Psoas muscle (tissue), 8 donors: ENCODE results near the gene ZSCAN5B. TPM values are rescaled to one million over a fixed set of nuclear protein-coding genes. Genes with fewer than 3 reads are reported as not detected.
A peak's percentile ranks its signal among the peaks of the same experiment; 100 is the strongest.
"Not testable (repeated sequence)": the region's sequence is repeated elsewhere in the genome, so short reads cannot be mapped to it uniquely, and the experiment has no call there.

Experiments used
- ATAC-seq, 4 donors: fragments of 200-7000 bp; cut with Tn5 transposase; one replicate each; pipeline ENCODE4 v1.9.1; 2020; ENCODE audit warnings: moderate library complexity in 3 of 4, mild to moderate bottlenecking in 2 of 4
- DNase-seq, 2 donors: peaks; one replicate each; pipeline ENCODE4 v3.0.0-alpha.2; 2020
- H3K27ac ChIP-seq: fragments of 200-600 bp; one replicate; pipeline ENCODE4 v1.8.0; 2022
- H3K27me3 ChIP-seq, 3 donors: fragments of 200-600 bp in 1 of 3; one replicate each; pipeline versions ENCODE4 v1.6.1 to v1.8.0; 2013 to 2022; ENCODE audit warnings: low read length in 2 of 3, mild to moderate bottlenecking in 2 of 3, moderate library complexity in 1 of 3; ENCODE audit not compliant: insufficient read depth in 3 of 3
- H3K36me3 ChIP-seq, 2 donors: fragments of 200-600 bp in 1 of 2; one replicate each; pipeline versions ENCODE4 v1.6.1 to v1.8.0; 2013 to 2022; ENCODE audit warnings: low read depth in 1 of 2, mild to moderate bottlenecking in 1 of 2, moderate library complexity in 1 of 2; ENCODE audit not compliant: insufficient read depth in 1 of 2
- H3K4me1 ChIP-seq: fragments of 200-600 bp; one replicate; pipeline ENCODE4 v1.8.0; 2022
- H3K4me3 ChIP-seq: fragments of 200-600 bp; one replicate; pipeline ENCODE4 v1.8.0; 2022; ENCODE audit warnings: mild to moderate bottlenecking
- H3K9me3 ChIP-seq: fragments of 200-600 bp; one replicate; pipeline ENCODE4 v1.8.0; 2022
- CTCF ChIP-seq: fragments of 200-600 bp; IDR thresholded peaks from one replicate; pipeline ENCODE4 v1.8.0; 2022; ENCODE audit warnings: antibody characterized with exemption
- WGBS, 3 donors: extraction: QIAGEN DNeasy Blood & Tissue Kit; methylation state at CpG; one replicate each; pipeline versions ENCODE4 v1.1.6 to v1.1.7; 2013; 5-methylcytosine and 5-hydroxymethylcytosine counted together
- intact Hi-C, 2 donors: fragments of 100-400 bp; cut with DNase I; formaldehyde crosslinking; loops; one replicate each; pipeline versions ENCODE4 v1.11.0 to v1.14.2; 2022
- polyA plus RNA-seq, 3 donors: library from polyadenylated mRNA; stranded (reverse); fragments of 200-250 nt; gene quantifications; one replicate each; pipeline ENCODE4 v1.2.3, GENCODE V29; 2013
- total RNA-seq, 4 donors: library from RNA; stranded (reverse); fragmentation: NEBNext Ultra II Directional in 2 of 4; extraction: Animal tissue kit (Norgen Biotek cat#: 25700) in 2 of 4; gene quantifications; one replicate each; pipeline versions ENCODE4 v1.2.1 to v1.2.4, GENCODE V29; 2021 to 2023
- donor health status: healthy with polysubstance abuse.
- donor health status: DM: no; HTN: no; CAD: no; lungs with moderate emphysema.
- donor health status: Bipolar disorder and iron deficiency.
- donor health status: healthy.
- donor health status: DM: yes; HTN: yes; CAD: no.
- donor health status: DM: no; HTN: no; CAD: no.
- donor health status: DM: no; HTN: no; CAD: no.
- donor health status: DM: yes; HTN: yes; CAD: no.

ZSCAN5B gene
- total and polyA plus RNA-seq, 7 donors, result 0.05 TPM; not detected in 6

GRCh38 chr19:56152644-56153043, 44.9 kb downstream of the ZSCAN5B start:
- intact Hi-C loops, result no loop called here
- peak overlapping the region; percentile 69 for H3K27ac ChIP-seq
- peaks cover 20% of the 10 kb centered on the region for H3K4me1 ChIP-seq
- DNase-seq (no peak), ATAC-seq (no peak)
- H3K9me3 ChIP-seq, result no peaks in the 10 kb centered on the region
- H3K4me3 ChIP-seq, result no peak overlapping the region
- WGBS, 3 donors, result 44 to 81% (median 56%) methylated on average over 2 of the region's 2 CpGs
- H3K36me3 ChIP-seq, result peaks cover 0 to 30% of the 10 kb centered on the region in 2 donors
- H3K27me3 ChIP-seq, result no peaks in the 10 kb centered on the region
- TF ChIP-seq CTCF, result no peak

- no peak overlapping the region for H3K4me3 ChIP-seq
- intact Hi-C loops, result no loop called here
- ATAC-seq (peak; percentile 63 to 88 (median 87)), DNase-seq (no peak)
- H3K27me3 ChIP-seq, result no peaks in the 10 kb centered on the region
- peak overlapping the region; percentile 67 for H3K27ac ChIP-seq
- peaks cover 0 to 21% of the 10 kb centered on the region in 2 donors for H3K36me3 ChIP-seq
- WGBS, 3 donors, result 48 to 61% (median 54%) methylated on average over 11 of the region's 11 CpGs
- no peaks in the 10 kb centered on the region for H3K9me3 ChIP-seq
- no peak for TF ChIP-seq CTCF
- H3K4me1 ChIP-seq, result peaks cover 20% of the 10 kb centered on the region
Measured at GRCh38 chr19:56150358-56150757, 47.2 kb downstream of the ZSCAN5B start.

GRCh38 chr19:56149656-56150038, 47.9 kb downstream of the ZSCAN5B start:
- WGBS, 3 donors, result 95 to 96% (median 96%) methylated on average over 5 of the region's 5 CpGs
- Histone ChIP-seq H3K36me3 (peaks cover 0 to 16% of the 10 kb centered on the region in 2 donors), H3K4me3 (no peak overlapping the region), H3K27ac (peak overlapping the region; percentile 67), H3K27me3 (no peaks in the 10 kb centered on the region), H3K9me3 (no peaks in the 10 kb centered on the region), H3K4me1 (peaks cover 20% of the 10 kb centered on the region)
- intact Hi-C loops, result loop anchor here in 1 of 2 donors (5.0 kb wide), 1 partner anchor 42 kb away; no protein-coding TSS in a partner anchor
- no peak for TF ChIP-seq CTCF
- DNase-seq (no peak), ATAC-seq (no peak)

- not testable (repeated sequence) for DNase-seq, H3K4me3 ChIP-seq, H3K27me3 ChIP-seq, H3K9me3 ChIP-seq, H3K27ac ChIP-seq, ATAC-seq
- Histone ChIP-seq H3K36me3 (peaks cover 0 to 16% of the 10 kb centered on the region in 2 donors), H3K4me1 (peaks cover 20% of the 10 kb centered on the region)
- whole genome bisulfite sequencing, 3 donors, result 96 to 97% (median 96%) methylated on average over 12 of the region's 12 CpGs
- intact Hi-C loops, result loop anchor here in 1 of 2 donors (5.0 kb wide), 1 partner anchor 42 kb away; no protein-coding TSS in a partner anchor
Measured at GRCh38 chr19:56148955-56149655, 48.5 kb downstream of the ZSCAN5B start.

- Histone ChIP-seq H3K4me1 (peaks cover 14% of the 10 kb centered on the region), H3K9me3 (no peaks in the 10 kb centered on the region), H3K4me3 (no peak overlapping the region), H3K27me3 (no peaks in the 10 kb centered on the region), H3K36me3 (peaks cover 0 to 16% of the 10 kb centered on the region in 2 donors), H3K27ac (no peak overlapping the region)
- 94% methylated on average over 14 to 15 of the region's 15 CpGs for WGBS, 3 donors
- no peak for TF ChIP-seq CTCF
- intact Hi-C loops, result loop anchor here in 1 of 2 donors (5.0 kb wide), 1 partner anchor 41 kb away; no protein-coding TSS in a partner anchor
- no peak for DNase-seq
- ATAC-seq, result no peak
Measured at GRCh38 chr19:56148096-56148495, 49.5 kb downstream of the ZSCAN5B start.
